ENCODE results near the gene RNF220. TPM values are rescaled to one million over a fixed set of nuclear protein-coding genes. Genes with fewer than 3 reads are reported as not detected.
A peak's percentile ranks its signal among the peaks of the same experiment; 100 is the strongest.

Gene RNF220
- total RNA-seq, 1 experiment from 2014 or later = 128 TPM

DNA sequence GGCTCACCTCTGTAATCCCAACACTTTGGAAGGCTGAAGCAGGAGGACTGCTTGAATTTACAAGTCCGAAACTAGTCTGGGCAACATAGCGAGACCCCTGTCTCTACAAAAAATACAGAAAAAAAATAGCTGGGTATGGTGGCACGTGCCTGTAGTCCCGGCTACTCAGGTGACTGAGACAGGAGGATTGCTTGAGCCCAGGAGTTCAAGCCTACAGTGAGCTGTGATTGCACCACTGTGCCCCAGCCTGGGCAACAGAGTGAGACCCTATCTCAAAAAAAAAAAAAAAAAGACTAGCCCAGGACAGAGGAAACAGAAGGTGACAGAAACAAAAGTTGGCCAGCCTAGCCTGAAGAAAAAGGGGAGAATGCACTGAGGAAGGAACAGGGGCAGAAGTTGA lies 290.6 kb downstream of the RNF220 start:
- no peak overlapping the region for H3K4me3 Mint-ChIP-seq
- H3K27me3 Mint-ChIP-seq (ENCODE audit: low read depth) = peaks cover 3% of the 10 kb centered on the region; the same call in 1 of the 2 replicates
- DNase-seq (ENCODE audit: low spot score) = no peak
- ChIA-PET POLR2A (no interaction called here), CTCF (interaction anchor here (1.0 kb wide), 1 partner anchor 21 kb away, joined by 3 read pairs; the partner anchor contains the start of genes ARMH1 and TMEM53)
- H3K36me3 Mint-ChIP-seq = no peaks in the 10 kb centered on the region
- no peak for ATAC-seq
- no peak overlapping the region for H3K27ac Mint-ChIP-seq
- TF ChIP-seq, protein P1, sequence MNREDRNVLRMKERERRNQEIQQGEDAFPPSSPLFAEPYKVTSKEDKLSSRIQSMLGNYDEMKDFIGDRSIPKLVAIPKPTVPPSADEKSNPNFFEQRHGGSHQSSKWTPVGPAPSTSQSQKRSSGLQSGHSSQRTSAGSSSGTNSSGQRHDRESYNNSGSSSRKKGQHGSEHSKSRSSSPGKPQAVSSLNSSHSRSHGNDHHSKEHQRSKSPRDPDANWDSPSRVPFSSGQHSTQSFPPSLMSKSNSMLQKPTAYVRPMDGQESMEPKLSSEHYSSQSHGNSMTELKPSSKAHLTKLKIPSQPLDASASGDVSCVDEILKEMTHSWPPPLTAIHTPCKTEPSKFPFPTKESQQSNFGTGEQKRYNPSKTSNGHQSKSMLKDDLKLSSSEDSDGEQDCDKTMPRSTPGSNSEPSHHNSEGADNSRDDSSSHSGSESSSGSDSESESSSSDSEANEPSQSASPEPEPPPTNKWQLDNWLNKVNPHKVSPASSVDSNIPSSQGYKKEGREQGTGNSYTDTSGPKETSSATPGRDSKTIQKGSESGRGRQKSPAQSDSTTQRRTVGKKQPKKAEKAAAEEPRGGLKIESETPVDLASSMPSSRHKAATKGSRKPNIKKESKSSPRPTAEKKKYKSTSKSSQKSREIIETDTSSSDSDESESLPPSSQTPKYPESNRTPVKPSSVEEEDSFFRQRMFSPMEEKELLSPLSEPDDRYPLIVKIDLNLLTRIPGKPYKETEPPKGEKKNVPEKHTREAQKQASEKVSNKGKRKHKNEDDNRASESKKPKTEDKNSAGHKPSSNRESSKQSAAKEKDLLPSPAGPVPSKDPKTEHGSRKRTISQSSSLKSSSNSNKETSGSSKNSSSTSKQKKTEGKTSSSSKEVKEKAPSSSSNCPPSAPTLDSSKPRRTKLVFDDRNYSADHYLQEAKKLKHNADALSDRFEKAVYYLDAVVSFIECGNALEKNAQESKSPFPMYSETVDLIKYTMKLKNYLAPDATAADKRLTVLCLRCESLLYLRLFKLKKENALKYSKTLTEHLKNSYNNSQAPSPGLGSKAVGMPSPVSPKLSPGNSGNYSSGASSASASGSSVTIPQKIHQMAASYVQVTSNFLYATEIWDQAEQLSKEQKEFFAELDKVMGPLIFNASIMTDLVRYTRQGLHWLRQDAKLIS (CRISPR knock-in tag; IDR thresholded peaks at IDR 0.05; ENCODE audit: borderline replicate concordance) = no peak
- TF ChIP-seq GTF2I (CRISPR knock-in tag; conservative IDR thresholded peaks at IDR 0.05) (0 out of 2 replicates have a peak, but pooled peaks have one; percentile 5), ZNF121 (CRISPR knock-in tag; IDR thresholded peaks at IDR 0.05) (peak; percentile 34; the same call in 1 of the 2 replicates)
- H3K4me1 Mint-ChIP-seq = no peaks in the 10 kb centered on the region
- no peaks in the 10 kb centered on the region for H3K9me3 Mint-ChIP-seq

DNA sequence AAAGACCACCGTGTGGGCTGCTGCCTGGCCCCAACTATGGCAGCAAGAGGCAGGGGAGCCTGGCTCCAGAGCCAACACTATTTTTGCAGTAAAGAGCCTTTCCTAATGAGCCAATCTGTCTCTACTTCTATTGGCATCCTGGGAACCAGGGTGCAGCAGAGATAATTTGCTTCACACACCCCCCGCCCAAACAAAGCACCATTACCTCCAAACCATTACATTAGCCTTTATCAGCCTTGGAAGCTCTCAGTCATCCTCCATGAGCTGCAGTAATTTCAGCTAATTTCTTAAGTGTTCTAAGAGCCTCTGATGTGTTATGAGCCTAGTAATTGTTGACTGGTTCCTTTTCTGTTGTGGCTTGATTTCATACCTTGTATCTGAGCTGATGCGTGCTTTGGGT lies 291.0 kb downstream of the RNF220 start:
- DNase-seq (ENCODE audit: low spot score) (no peak), ATAC-seq (no peak)
- H3K4me3 Mint-ChIP-seq = no peak overlapping the region
- no peaks in the 10 kb centered on the region for H3K4me1 Mint-ChIP-seq
- TF ChIP-seq CREB1 (CRISPR knock-in tag; IDR thresholded peaks at IDR 0.05) = no peak
- TF ChIP-seq NFE2L1 (CRISPR knock-in tag; IDR thresholded peaks at IDR 0.05) = no peak
- TF ChIP-seq, protein P2, sequence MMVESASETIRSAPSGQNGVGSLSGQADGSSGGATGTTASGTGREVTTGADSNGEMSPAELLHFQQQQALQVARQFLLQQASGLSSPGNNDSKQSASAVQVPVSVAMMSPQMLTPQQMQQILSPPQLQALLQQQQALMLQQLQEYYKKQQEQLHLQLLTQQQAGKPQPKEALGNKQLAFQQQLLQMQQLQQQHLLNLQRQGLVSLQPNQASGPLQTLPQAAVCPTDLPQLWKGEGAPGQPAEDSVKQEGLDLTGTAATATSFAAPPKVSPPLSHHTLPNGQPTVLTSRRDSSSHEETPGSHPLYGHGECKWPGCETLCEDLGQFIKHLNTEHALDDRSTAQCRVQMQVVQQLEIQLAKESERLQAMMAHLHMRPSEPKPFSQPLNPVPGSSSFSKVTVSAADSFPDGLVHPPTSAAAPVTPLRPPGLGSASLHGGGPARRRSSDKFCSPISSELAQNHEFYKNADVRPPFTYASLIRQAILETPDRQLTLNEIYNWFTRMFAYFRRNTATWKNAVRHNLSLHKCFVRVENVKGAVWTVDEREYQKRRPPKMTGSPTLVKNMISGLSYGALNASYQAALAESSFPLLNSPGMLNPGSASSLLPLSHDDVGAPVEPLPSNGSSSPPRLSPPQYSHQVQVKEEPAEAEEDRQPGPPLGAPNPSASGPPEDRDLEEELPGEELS (CRISPR knock-in tag; IDR thresholded peaks at IDR 0.05) = no peak
- TF ChIP-seq NFYB (CRISPR knock-in tag; conservative IDR thresholded peaks at IDR 0.05; ENCODE audit: low read depth) = no peak
- TF ChIP-seq NR1H2 (CRISPR knock-in tag; IDR thresholded peaks at IDR 0.05) = no peak
- TF ChIP-seq, protein P3, sequence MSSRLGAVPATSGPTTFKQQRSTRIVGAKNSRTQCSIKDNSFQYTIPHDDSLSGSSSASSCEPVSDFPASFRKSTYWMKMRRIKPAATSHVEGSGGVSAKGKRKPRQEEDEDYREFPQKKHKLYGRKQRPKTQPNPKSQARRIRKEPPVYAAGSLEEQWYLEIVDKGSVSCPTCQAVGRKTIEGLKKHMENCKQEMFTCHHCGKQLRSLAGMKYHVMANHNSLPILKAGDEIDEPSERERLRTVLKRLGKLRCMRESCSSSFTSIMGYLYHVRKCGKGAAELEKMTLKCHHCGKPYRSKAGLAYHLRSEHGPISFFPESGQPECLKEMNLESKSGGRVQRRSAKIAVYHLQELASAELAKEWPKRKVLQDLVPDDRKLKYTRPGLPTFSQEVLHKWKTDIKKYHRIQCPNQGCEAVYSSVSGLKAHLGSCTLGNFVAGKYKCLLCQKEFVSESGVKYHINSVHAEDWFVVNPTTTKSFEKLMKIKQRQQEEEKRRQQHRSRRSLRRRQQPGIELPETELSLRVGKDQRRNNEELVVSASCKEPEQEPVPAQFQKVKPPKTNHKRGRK (CRISPR knock-in tag; IDR thresholded peaks at IDR 0.05; ENCODE audit: borderline replicate concordance) = no peak
- TF ChIP-seq, protein P4, sequence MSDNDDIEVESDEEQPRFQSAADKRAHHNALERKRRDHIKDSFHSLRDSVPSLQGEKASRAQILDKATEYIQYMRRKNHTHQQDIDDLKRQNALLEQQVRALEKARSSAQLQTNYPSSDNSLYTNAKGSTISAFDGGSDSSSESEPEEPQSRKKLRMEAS (CRISPR knock-in tag; IDR thresholded peaks at IDR 0.05) = no peak
- TF ChIP-seq MYBL2 (CRISPR knock-in tag; IDR thresholded peaks at IDR 0.05) = no peak
- TF ChIP-seq TCF7 (CRISPR knock-in tag; IDR thresholded peaks at IDR 0.05; ENCODE audit: low read depth) = no peak
- no peak for TF ChIP-seq CREM (CRISPR knock-in tag; IDR thresholded peaks at IDR 0.05)
- no peak for TF ChIP-seq FOXJ3 (CRISPR knock-in tag; IDR thresholded peaks at IDR 0.05; ENCODE audit: borderline replicate concordance)
- TF ChIP-seq ETV6 (CRISPR knock-in tag; IDR thresholded peaks at IDR 0.05) = no peak
- TF ChIP-seq FOXK1 (CRISPR knock-in tag; IDR thresholded peaks at IDR 0.05) = no peak
- TF ChIP-seq, protein P5, sequence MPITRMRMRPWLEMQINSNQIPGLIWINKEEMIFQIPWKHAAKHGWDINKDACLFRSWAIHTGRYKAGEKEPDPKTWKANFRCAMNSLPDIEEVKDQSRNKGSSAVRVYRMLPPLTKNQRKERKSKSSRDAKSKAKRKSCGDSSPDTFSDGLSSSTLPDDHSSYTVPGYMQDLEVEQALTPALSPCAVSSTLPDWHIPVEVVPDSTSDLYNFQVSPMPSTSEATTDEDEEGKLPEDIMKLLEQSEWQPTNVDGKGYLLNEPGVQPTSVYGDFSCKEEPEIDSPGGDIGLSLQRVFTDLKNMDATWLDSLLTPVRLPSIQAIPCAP (CRISPR knock-in tag; IDR thresholded peaks at IDR 0.05) = no peak
- TF ChIP-seq ZNF423 (CRISPR knock-in tag; IDR thresholded peaks at IDR 0.05) = no peak
- no peak for TF ChIP-seq FOXP1 (CRISPR knock-in tag; IDR thresholded peaks at IDR 0.05; ENCODE audit: borderline replicate concordance)
- no peak for TF ChIP-seq NR3C1 (CRISPR knock-in tag; conservative IDR thresholded peaks at IDR 0.05; ENCODE audit: low read depth)
- no peak for TF ChIP-seq ATF1 (CRISPR knock-in tag; IDR thresholded peaks at IDR 0.05)
- no peak for TF ChIP-seq KAT7 (CRISPR knock-in tag; IDR thresholded peaks at IDR 0.05; ENCODE audit: borderline replicate concordance)
- no peak for TF ChIP-seq ZNF232 (CRISPR knock-in tag; IDR thresholded peaks at IDR 0.05)
- no peaks in the 10 kb centered on the region for H3K9me3 Mint-ChIP-seq
- H3K27me3 Mint-ChIP-seq (ENCODE audit: low read depth) = peaks cover 3% of the 10 kb centered on the region; the same call in 1 of the 2 replicates
- H3K36me3 Mint-ChIP-seq = no peaks in the 10 kb centered on the region
- CTCF ChIA-PET = interaction anchor here (0.9 to 1.3 kb wide), 3 partner anchors 10 to 43 kb away, joined by 3 to 4 read pairs (median 3); no protein-coding TSS in a partner anchor
- no peak overlapping the region for H3K27ac Mint-ChIP-seq
- POLR2A ChIA-PET = no interaction called here

Measured in WTC11 (cell line).